NCI-H2029 (cell line): ENCODE data around the gene PLEKHA5.
"Not testable (repeated sequence)": the region's sequence is repeated elsewhere in the genome, so short reads cannot be mapped to it uniquely, and the experiment has no call there.

Experiments used
- DNase-seq: peaks from one replicate; lab custom pipeline; 2025; lab: John Stamatoyannopoulos, UW

Gene PLEKHA5

DNA sequence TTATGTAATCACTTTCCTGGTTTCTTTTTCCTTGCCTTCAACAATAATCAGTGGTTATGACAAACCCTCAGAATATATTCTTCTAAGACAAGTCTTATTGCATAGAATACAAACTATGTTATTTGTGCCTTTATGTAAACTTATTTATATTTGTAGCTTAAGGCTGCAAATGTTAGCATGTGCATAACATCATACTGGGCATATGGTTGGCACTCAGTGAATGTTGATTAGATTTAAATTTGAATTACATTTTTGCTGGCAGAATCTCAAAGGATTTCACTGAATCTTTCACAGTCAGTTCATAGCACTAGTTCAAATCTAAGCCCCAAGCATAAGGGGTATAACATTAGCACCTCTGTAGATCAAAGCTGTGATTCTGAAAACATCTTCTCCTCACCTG lies 196.6 kb downstream of the PLEKHA5 start:
- no peak for DNase-seq

DNA sequence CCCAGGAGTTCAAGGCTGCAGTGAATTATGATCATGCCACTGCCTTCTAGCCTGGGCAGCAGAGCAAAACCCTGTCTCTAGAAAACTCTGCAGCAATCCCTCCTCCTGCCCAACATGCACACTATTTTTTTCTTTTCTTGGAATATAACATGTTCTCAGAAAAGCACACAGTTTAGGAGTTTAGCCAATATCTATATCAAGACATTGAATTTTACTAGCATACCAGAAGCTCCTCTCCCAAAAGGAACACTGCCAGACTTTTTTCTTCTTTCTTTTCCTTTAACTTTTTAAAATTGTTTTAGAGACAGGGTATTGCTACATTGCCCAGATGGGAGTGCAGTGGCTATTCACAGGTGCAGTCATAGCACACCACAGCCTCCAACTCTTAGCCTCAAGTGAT lies 202.7 kb downstream of the PLEKHA5 start:
- no peak for DNase-seq

DNA sequence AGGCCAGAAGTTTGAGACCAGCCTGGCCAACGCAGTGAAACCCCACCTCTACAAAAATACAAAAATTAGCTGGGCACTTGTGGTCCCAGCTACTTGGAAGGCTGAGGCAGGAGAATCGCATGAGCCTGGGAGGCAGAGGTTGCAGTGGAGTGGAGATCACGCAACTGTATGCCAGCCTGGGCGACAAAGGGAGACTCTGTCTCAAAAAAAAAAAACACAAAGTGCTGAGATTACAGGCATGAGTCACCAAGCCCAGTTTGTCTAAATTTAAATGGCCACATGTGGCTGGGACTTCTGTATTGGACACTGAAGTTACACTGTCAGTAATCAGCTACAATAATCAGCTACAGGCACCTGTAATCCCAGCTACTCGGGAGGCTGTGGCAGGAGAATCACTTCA lies 208.9 kb downstream of the PLEKHA5 start:
- no peak for DNase-seq

DNA sequence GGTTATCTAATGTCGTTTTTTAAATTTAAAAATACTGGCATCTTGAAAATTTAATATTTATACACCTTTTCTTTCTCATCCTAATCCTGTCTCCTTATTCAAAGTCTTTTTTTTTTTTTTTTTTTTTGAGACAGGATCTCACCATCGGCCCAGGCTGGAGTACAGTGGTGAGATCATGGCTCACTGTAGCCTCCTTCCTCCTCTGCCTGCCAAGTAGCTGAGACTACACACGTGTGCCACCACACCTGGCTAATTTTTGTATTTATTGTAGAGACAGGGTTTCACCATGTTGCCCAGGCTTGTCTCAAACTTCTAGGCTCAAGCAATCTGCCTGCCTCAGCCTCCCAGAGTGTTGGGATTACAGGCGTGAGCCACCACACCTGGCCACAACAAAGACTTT lies 221.3 kb downstream of the PLEKHA5 start:
- DNase-seq, result peak; percentile 36

DNA sequence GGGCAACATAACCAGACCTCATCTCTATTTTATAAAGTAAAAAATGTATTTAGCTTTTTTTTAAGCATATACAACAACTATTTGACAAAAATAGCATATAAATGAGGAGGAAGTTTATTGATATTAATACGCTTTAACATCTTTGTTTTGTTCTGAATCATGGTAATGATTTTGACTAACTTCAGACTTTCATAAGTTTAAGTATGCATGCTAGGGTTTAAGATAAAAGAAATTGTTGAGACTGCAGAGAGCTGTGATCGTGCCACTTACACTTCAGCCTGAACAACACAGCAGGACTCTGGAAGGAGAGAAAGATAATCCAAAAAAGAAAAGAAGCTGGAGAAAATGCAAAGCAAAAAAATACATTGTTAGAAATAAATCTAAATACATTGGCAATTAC lies 221.8 kb downstream of the PLEKHA5 start:
- no peak for DNase-seq

DNA sequence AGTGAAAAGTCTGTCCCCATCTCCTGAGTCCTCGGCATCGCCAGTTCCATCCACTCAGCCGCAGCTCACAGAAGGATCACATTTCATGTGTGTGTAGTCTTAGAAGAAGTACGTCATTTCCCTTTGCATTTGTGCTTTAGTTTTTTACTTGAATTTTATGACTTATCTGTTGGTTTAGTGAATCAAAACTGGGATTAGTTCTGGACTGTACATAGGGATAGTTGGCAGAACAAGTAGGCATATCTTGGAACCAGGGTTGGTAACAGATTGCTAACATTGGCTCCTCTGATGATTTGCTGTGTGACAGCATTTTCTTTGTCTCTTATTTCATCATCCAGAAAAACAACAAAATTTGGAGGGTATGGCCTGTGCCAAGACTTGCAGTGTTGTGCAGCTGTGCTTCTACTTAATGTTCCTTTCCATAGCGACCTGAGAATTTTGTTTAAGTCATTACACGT lies 240.2 kb downstream of the PLEKHA5 start:
- DNase-seq, result no peak

DNA sequence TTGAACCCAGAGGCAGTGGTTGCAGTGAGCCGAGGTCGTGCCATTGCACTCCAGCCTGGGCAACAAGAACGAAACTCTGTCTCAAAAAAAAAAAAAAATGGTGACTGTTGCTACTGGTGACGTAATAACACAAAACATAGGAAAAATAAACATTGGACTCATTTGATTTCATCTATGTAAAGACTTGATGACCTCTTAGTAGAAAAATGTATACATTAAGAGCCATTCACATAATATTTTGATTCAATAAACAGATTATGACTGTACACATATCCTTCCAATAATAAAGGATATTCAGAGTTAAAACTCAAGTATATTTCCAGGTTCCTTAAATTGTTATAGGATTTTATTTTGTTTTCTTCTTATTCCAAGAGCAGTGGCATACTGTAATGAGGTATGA lies 244.1 kb downstream of the PLEKHA5 start:
- DNase-seq, result peak; percentile 4

DNA sequence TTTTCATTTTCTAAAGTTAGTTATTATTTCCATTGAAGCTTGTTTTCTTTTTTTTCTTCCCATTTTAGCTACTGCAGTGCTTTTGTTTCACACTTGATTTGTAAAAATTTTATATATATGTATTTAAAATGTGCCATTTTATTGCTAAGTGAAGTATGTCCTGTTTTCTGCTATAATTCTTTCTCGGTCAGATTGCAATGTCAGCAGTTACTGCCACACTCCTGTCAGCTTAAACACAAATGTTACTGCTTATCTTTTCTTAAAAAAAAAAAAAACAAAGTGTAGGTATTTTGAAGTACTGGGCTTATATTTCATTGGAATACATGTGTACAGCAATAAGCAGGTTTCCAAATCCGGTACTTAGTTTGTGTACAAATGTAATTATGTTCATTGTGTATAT lies 246.4 kb downstream of the PLEKHA5 start:
- no peak for DNase-seq

DNA sequence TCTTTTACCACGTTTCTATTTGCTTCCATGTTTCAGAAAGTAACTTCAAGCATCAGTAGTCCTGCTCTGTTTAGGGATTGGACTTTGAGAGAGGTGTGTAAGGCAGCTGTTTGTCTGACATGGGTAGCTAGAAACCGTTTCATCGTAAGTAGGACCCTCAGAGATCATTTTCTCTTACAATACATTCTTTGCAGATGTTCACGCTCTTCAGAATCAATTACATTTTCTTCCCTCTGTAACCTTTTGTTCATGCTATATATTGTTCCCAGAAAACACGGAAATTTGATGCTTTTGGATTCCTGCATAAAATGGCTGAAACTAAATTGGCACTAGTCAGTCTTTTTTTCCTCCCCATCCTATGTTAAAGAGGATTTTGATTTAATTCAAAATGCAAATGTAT lies 247.2 kb downstream of the PLEKHA5 start:
- DNase-seq, result no peak

DNA sequence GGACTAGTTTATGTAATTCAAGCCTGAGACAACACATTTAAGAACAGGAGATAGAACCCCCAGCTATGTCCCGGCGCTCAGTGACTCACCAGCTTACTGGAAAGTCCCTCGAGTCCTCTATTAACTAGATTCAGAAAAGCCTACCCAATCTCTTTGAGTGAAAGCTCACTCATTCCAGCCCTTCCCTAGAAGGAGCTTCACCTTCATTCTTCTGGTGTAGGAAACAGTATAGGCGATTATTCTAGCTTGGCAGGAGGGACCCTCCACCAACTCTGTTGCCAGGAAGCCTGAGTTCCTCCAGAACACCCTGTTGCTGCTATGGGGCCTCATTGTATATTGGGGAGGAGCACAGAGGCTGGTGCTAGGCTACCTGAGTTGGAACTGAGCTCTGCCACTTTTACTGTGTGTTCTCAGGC lies 252.6 kb downstream of the PLEKHA5 start:
- DNase-seq, result no peak

DNA sequence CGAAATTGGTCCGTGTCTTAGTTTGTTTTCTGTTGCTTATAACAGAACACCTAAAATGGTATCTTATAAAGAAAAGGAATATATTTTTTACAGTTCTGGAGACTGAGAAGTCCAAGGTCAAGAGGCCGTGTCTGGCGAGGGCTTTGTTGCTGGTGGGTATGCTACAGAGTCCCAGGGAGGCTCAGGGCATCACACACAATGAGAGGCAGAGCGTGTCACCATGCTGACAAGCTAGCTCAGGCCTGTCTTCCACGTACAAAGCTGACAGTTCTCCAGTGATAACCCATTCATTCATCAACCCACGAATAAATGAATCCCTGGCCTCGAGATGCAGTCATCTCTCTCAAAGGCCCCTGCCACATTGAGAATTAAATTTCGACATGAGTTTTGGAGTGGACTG lies 253.0 kb downstream of the PLEKHA5 start:
- DNase-seq, result no peak

DNA sequence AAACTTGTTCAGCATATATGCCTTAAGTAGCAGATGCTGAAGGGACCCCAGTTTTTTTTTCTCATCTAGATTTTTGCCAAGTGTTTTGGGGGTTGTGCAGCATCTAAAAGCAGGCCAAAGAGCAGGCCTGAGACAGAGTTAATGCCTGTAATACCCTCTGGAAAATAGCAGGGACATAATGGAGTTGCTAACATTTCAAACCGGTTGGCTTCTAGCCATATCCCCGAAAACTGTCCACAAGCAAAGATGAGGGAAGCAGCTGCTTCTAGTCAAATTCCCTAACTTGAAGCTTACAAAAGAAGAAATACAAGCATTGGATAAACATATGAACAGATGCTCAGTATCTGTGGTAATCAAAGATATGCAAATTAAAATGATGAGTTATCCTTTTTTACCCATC lies 257.6 kb downstream of the PLEKHA5 start:
- no peak for DNase-seq

DNA sequence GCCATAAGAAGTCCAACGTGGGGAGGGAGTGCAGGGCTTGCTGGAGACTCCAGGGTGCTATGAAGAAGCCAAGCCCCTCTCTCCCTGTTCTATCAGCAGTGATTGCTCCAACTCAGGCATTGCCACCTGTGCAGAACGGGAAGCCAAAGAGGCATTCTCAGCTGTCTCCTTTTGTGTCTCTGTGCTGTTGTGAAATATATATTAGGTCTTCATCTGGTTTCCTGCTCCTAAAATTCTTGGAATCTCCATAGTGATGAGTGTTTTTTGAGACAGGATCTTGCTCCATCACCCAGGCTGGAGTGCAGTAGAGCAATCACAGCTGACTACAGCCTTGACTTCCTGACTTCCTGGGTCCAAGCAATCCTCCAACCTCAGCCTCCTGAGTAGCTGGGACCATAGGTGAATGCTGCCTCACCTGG lies 258.6 kb downstream of the PLEKHA5 start:
- DNase-seq, result no peak

DNA sequence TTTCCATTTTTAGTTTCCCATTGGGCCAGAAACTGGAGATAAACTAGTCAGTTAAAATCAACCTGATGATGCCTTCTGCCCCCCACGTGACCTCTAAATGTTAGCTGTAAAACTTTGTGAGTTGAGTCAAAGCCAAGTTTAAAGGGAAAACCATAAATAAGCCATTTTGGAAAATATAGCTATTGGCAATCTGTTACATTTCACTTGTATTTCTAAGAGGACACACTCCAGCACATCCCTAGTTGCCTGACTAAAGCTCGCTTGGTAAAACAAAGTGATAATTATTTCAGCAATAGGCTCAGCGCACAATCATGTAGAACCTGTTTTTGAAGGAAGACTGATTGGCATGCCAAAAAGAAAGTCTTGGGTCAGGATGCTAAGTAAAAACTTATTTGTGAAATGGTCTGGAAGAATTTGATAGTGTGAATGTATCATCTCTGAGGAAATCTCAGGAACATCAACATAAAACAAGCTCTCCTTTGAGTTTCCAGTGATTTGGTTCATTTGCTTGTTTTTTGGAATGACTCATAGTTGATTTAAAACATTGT lies 260.6 kb downstream of the PLEKHA5 start:
- no peak for DNase-seq

DNA sequence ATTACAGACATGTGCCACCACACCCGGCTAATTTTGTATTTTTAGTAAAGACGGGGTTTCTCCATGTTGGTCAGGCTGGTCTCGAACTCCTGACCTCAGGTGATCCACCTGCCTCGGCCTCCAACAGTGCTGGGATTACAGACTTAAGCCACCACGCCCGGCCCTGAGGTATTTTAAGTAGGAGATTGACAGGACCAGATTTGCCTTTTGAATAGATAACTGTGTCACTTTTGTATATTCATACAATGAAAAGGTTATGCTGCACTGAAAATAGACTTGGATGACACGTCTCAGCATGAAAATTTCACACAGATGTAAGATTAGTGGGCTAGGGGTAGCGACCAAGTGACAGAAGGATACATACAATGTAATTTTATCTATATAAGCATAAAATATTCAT lies 263.1 kb downstream of the PLEKHA5 start:
- not testable (repeated sequence) for DNase-seq

DNA sequence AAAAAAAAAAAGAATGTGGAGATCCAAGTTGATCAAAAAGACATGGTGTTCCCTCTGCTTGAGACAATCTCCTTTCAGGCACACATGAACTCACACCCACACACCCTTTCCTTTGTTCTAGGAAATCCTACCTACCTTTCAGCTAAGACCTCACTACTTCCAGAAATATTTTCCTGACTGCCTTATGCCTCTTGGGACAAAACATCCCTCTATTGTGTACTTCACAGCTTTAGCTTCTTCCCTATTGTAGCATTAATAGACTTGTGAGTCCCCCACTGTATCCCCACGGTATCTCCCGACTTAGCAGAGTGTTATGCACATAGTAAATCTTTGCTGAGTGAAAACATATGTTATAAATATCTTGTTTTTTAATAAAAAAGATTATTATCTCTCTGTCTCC lies 264.9 kb downstream of the PLEKHA5 start:
- DNase-seq, result no peak

DNA sequence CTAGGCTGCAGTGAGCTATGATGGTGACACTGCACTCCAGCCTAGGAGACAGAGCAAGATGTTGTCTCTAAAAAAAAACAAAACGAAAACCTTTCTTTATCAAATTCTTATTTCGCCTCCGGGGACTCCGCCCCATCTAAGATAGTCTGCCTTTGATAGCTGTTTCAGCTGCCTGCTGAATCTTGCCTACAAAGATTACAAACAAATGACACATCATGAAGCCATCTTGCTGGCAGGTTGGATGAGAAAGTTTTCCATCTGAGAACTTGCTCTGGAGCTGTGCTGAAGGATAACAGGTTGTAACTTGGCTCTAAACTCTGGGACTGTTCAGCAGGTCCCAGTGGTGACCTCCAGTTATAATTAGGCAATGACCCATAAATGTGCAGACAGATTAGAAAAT lies 268.0 kb downstream of the PLEKHA5 start:
- DNase-seq, result no peak

DNA sequence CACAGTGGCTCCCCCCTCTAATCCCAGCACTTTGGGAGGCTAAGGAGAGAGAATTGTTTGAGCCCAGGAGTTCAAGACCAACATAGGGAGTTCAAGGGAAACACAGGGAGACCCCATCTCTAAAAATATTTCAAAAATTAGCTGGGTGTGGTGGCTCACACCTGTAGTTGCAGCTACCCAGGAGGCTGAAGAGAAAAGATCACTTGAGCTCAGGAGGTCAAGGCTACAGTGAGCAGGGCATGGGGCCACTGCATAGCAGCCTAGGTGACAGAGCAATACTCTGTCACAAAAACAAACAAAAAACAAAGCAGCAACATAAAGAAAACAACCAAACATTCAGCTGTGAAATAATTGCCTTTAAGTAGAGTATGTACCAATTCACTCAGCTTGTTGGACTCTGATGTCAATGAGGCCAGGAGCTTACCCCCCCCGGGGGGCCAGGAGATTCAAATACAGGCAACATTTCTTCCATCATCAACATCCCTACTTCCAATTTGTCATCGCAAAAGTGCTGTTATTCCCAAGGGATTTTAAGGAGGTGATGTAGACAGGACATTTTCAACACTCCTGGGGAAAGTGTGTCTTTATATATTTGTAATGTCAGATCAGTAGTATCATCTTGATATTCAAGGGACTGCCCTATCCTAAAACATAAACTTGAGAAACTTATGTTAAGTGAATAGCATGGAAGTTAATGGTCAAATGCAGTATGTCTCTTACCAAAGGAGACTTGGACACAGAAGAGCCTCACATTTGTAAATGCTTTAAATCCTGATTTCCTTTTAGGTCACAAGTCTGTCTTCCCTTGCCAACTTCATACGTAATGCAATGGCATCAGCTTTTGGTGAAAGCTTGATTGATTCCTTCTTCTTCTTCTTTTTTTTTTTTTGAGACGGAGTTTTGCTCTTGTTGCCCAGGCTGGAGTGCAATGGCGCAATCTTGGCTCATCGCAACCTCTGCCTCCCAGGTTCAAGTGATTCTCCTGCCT lies 269.1 kb downstream of the PLEKHA5 start:
- DNase-seq, result no peak

DNA sequence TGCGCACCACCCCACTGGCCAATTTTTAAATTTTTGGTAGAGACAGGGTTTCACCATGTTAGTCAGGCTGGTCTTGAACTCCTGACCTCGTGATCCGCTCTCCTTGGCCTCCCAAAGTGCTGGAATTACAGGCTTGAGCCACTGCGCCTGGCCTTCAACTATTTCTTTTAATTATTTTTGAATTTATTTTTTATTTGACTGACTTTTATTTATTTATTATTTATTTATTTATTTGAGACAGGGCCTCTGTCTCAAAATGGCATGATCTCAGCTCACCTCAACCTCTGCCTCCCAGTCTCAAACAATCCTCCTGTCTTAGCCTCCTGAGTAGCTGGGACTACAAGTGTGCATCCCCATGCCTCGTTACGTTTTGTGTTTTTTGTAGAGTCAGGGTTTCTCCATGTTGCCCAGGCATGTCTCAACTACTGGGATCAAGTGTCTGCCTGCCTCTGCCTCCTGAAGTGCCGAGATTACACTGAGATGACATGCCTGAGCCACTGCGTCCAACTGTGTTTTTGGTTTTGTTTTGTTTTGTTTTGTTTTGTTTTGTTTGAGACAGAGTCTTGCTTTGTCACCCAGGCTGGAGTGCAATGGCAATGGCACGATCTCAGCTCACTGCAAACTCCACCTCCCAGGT lies 271.2 kb downstream of the PLEKHA5 start:
- DNase-seq, result not testable (repeated sequence)

DNA sequence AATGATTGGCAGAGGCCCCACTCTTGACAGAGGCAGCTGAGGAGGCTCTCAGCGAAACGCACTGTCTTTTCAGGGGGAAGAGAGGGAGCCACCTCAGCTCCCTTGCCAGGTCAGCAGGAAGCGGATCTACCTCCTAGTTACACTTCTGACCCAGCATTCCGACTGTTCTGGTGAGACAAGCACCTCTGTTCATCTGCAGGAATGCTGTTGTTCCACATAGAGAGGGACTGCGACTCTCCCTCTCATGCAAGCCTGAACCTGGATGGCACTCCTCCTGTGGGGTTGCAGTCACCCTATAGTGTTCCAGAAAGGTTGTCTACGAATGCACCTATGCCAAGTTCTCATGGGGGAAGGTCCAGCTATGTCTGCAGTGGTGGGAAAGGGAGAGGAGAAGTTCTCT lies 272.7 kb downstream of the PLEKHA5 start:
- no peak for DNase-seq

DNA sequence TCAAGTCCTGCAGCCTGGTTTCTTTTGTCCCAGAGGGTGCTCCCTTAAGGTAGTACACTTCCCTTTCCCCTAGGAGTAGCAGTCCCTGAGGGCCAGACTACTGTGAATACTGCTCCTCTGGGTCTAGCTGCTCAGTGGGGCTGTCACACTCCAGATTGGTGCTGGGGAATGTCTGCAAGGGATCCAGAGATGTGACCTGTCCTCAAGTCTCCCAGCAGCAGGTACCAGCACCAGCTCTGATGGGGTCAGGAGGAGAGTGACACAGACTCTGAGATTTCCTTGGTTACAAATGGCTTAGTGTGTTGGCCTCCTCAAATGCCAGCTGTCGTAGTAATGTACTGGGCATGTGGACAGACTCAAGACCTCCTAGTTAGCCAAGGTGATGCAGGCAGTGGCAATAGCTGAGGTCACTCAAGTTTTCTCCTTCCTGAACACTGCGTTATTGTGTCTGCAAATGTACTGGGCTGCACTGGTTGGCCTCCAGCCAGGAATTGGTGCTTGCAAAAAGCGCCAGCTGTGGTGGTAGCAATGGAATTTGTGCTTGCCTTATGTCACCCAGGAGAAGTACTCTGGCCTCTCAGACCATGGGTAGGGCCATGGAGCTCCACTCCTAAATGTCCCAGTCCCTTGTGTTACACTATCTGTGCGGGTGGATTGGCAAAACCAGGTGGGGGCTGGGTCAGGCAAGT lies 273.4 kb downstream of the PLEKHA5 start:
- peak; percentile 28 for DNase-seq

DNA sequence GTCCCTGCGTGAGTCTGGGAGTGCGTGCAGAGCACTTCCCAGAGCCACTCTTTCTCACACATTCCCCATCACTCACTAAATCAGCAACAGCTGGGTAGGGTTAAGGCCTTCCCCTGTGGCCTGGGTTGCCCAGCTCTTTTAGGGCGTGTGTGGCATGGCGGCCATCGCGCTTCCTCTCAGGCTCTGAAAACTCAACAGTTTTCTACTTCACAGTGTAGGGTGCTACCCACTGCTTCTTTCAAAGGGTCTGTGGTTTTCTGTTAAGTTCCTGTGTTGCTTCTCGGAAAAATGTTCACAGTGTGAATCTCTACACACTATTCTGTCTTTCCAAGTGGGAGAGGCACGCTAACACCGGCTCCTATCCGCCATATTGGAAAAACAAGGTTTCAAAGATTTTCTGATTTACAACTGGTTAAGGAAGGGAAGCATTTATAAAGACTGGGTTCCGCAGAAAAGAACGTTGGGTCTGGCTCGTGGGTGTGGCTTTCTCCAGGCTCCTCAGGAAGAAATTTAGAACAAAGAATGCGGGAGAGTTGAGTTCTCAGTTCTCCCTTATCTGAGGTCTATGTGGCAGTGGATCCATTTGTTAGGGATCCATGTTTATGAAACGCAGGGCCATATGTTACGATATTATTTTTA lies 274.8 kb downstream of the PLEKHA5 start:
- no peak for DNase-seq
